ENCODE data around the gene TMEM178B.

- TF ChIP-seq CTCF (conservative IDR thresholded peaks at IDR 0.05 in 1 of 2, IDR thresholded peaks at IDR 0.05 in 1 of 2; ENCODE audit: extremely low read depth in 1 of 2, insufficient read depth in 1 of 2, low read depth in 1 of 2, low read length in 2 of 2) (no peak), EZH2 (IDR thresholded peaks at IDR 0.05; ENCODE audit: borderline replicate concordance, low read length) (no peak)
Measured at GRCh38 chr7:141072548-141073172, 1.2 kb upstream of the TMEM178B start.
